IPS DF 6.9 (cell line): ENCODE measurements around the gene ASAP2.

Source experiments
- DNase-seq: peaks from one replicate; pipeline ENCODE4 v3.0.0-alpha.2; 2013; ENCODE audit warnings: low read depth, low spot score
- H3K27ac ChIP-seq: one replicate; pipeline ENCODE4 v1.5.1; 2013; ENCODE audit warnings: low read length, control low read depth
- H3K27me3 ChIP-seq: 2 replicates; pipeline ENCODE4 v1.6.1; 2013; ENCODE audit warnings: mild to moderate bottlenecking, low read length; ENCODE audit not compliant: control insufficient read depth, insufficient read depth
- H3K36me3 ChIP-seq: 2 replicates; pipeline ENCODE4 v1.6.1; 2013; ENCODE audit warnings: low read length; ENCODE audit not compliant: control insufficient read depth, insufficient read depth
- H3K4me1 ChIP-seq: 2 replicates; pipeline ENCODE4 v1.6.1; 2013; ENCODE audit warnings: low read length; ENCODE audit not compliant: control insufficient read depth, insufficient read depth
- H3K4me3 ChIP-seq: 2 replicates; pipeline ENCODE4 v1.5.1; 2013; ENCODE audit warnings: mild to moderate bottlenecking, low read length
- H3K9me3 ChIP-seq: 2 replicates; pipeline ENCODE4 v1.6.1; 2013; ENCODE audit warnings: low read length, inconsistent platforms; ENCODE audit not compliant: control insufficient read depth, insufficient read depth
- WGBS: extraction: QIAGEN DNeasy Blood & Tissue Kit; methylation state at CpG from one replicate; pipeline ENCODE4 v1.1.7; 2013; ENCODE audit warnings: mixed read lengths, missing lambda C conversion rate; ENCODE audit not compliant: insufficient read length, insufficient coverage; 5-methylcytosine and 5-hydroxymethylcytosine counted together

Gene ASAP2

DNA sequence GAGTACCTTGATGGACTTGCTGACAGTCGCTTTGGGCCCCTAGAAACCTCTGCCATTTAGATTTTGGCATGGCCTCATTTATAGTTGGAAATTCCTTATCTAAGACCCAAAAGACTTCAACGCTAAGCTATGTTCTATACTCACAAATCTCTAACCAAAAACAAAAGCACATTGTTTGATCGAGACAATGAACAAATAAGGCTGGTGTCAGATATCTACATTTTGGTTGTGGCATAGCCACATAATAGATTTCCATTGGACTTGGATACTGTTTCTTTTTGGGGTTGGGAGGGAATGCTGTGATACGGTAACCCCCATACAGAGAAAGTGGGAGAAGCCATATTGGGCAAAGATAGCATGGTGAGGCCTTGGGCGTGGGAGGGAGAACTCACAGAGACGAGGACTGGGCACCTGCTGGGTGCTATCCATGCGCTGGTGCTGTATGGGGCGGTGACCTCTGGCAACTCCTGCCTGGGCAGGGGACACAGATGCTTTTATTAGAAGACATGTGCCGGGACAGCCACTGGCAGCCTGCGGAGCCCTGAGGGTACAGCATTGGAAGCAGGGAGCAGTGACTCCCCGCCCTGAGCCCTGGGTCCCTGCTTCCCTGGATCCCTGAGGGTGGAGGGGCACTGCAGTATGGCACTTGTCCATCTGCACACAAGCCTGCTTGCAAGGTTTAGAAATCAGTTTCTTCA is 97.1 kb downstream of the ASAP2 start:
- Histone ChIP-seq H3K4me3 (no peak overlapping the region), H3K27ac (no peak overlapping the region), H3K4me1 (0 out of 2 replicates have a peak, but pooled peaks cover 3% of the 10 kb centered on the region), H3K27me3 (no peaks in the 10 kb centered on the region), H3K9me3 (no peaks in the 10 kb centered on the region), H3K36me3 (no peaks in the 10 kb centered on the region)
- no peak for DNase-seq
- no CpG with 5 or more reads among the region's 11 CpGs for WGBS

DNA sequence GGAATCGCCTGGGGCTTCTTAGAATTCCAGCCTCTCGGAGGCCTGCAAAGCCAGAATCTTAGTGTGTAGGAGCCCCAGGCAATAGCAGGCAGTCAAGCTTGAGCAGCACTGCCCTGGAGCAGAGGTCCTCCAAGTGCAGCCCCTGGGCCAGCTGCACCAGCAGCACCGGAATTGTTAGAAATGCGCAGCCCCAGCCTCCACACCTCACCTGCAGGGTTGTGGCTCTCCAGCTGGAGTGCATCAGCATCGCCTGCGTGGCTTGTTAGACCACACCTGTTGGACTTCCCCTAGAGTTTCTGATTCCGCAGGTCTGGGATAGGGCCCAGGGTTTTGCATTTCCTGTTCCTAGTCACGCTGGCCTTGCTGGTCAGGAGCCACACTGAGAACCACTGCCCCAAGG is 100.3 kb downstream of the ASAP2 start:
- DNase-seq: no peak
- no peaks in the 10 kb centered on the region for H3K9me3 ChIP-seq
- H3K27me3 ChIP-seq: no peaks in the 10 kb centered on the region
- no peak overlapping the region for H3K4me3 ChIP-seq
- H3K27ac ChIP-seq: no peak overlapping the region
- H3K4me1 ChIP-seq: 0 out of 2 replicates have a peak, but pooled peaks cover 3% of the 10 kb centered on the region
- H3K36me3 ChIP-seq: no peaks in the 10 kb centered on the region
- WGBS: no CpG with 5 or more reads among the region's 8 CpGs

DNA sequence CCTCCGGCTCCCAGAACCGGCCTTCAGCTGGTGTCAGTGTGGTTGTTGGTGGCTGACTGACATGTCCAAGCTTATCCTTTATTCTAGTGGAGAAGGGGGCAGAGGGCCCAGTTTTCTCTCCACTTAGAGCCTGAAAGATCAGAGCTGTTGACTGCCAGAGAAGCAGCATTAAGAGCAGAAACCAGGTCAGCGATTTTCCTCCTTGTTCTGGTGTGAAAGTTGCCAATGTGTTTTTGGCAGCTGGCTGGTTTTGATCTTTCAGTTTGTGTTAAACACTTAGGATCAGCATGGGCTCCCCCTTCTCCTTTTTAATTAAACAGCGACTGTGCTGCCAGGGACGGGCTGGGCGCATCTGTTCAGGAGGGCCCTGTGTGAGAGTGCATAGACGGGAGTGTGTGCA is 100.9 kb downstream of the ASAP2 start:
- Histone ChIP-seq H3K36me3 (no peaks in the 10 kb centered on the region), H3K9me3 (no peaks in the 10 kb centered on the region), H3K4me3 (no peak overlapping the region), H3K4me1 (0 out of 2 replicates have a peak, but pooled peaks cover 3% of the 10 kb centered on the region), H3K27me3 (no peaks in the 10 kb centered on the region), H3K27ac (no peak overlapping the region)
- DNase-seq: no peak
- WGBS: no CpG with 5 or more reads among the region's 7 CpGs

DNA sequence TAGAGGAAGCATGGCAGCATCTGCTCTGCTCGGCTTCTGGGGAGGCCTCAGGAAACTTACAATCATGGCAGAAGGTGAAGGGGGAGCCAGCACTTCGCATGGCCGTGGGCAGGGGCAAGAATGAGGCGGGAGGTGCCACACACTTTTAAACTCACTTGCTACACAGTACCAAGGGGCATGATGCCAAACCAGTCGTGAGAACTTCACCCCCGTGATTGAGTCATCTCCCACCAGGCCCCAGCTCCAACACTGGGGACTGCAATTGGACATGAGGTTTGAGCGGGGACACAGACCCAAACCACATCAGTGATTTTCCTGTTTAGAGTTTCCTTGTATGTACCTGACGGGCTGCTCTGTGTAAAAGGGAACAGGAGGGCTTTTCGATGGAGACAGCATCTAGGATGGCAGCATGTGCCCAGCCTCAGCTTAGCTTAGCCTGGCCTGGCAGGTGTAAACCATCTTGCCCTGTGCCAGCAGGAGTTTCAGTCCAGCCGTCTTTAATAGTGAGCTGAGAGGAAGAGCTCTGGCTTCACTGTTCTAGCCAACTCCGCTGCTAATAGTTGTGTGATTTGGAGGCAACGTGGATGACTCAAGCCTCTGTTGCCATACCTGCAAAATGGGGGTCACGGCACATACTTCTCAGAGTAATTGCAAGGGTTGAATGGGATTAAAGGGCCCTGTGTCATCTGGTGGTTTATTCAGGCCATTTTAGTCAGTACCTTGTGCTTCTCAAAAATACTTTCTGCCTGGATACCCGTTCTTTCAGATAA is 101.8 kb downstream of the ASAP2 start:
- Histone ChIP-seq H3K27ac (no peak overlapping the region), H3K4me3 (no peak overlapping the region), H3K36me3 (no peaks in the 10 kb centered on the region), H3K9me3 (no peaks in the 10 kb centered on the region), H3K27me3 (no peaks in the 10 kb centered on the region), H3K4me1 (0 out of 2 replicates have a peak, but pooled peaks cover 3% of the 10 kb centered on the region)
- WGBS: no CpG with 5 or more reads among the region's 14 CpGs
- no peak for DNase-seq

DNA sequence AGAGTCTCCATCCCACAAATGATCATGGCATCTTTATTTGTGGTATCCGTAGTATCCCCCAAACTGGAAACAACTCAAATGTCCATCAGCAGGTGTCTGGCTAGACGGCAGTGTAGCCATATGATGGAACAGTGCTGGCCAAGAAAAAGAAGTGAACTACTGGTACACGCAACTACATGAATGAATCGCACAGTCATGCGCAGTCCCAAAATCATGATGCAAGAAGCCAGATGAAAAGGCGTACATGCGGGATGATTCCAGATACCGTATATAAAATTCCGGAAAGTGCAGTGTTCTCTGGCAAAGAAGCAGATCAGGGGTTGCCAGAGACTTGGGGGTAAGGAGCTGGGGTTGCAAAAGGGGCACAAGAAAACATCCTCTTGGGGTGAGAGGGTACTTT is 102.5 kb downstream of the ASAP2 start:
- Histone ChIP-seq H3K27ac (no peak overlapping the region), H3K27me3 (no peaks in the 10 kb centered on the region), H3K4me3 (no peak overlapping the region), H3K4me1 (0 out of 2 replicates have a peak, but pooled peaks cover 3% of the 10 kb centered on the region), H3K36me3 (no peaks in the 10 kb centered on the region), H3K9me3 (no peaks in the 10 kb centered on the region)
- no peak for DNase-seq
- WGBS: no CpG with 5 or more reads among the region's 9 CpGs

DNA sequence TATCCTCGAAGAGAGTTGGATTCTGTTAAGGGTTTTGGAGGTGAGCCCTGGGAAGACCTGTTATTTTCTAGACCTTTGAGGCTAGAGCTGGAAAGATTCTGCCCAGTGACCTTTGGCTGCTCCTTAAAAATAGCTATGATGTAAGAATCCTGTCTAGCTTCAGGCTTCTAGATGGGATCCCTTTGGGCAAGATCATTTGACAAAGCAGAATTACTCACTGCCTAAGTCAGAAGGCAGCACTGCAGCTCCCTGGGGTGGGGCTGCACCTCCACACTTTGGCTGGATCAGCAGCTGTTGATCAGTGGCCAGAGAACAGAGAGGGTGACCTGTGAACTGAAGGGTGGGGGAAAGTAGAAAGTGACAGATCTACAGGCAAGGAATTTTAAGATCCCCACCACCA is 103.8 kb downstream of the ASAP2 start:
- no CpG with 5 or more reads among the region's 1 CpG for WGBS
- no peak for DNase-seq
- Histone ChIP-seq H3K4me1 (0 out of 2 replicates have a peak, but pooled peaks cover 3% of the 10 kb centered on the region), H3K9me3 (no peaks in the 10 kb centered on the region), H3K36me3 (no peaks in the 10 kb centered on the region), H3K4me3 (no peak overlapping the region), H3K27me3 (no peaks in the 10 kb centered on the region), H3K27ac (no peak overlapping the region)

DNA sequence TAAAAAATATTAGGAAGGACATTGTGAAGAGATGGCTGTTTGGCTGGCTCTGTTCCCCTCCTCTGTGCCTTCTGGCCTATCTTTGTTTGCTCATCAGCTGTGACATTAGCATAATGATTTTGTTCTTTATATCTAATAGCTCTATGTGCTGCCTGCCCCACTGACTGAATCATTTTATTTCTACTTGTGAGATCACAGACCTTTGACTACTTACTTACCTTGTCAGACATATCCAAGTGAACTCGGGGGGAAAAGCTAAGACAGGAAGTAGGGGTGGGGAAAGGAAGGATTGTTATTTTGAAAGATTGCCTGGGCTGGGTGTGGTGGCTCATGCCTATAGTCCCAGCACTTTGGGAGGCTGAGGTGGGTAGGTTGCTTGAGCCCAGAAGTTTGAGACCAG is 104.2 kb downstream of the ASAP2 start:
- no peaks in the 10 kb centered on the region for H3K27me3 ChIP-seq
- 0 out of 2 replicates have a peak, but pooled peaks cover 3% of the 10 kb centered on the region for H3K4me1 ChIP-seq
- no peaks in the 10 kb centered on the region for H3K9me3 ChIP-seq
- H3K4me3 ChIP-seq: no peak overlapping the region
- DNase-seq: no peak
- no CpG with 5 or more reads among the region's 1 CpG for WGBS
- H3K36me3 ChIP-seq: no peaks in the 10 kb centered on the region
- no peak overlapping the region for H3K27ac ChIP-seq

DNA sequence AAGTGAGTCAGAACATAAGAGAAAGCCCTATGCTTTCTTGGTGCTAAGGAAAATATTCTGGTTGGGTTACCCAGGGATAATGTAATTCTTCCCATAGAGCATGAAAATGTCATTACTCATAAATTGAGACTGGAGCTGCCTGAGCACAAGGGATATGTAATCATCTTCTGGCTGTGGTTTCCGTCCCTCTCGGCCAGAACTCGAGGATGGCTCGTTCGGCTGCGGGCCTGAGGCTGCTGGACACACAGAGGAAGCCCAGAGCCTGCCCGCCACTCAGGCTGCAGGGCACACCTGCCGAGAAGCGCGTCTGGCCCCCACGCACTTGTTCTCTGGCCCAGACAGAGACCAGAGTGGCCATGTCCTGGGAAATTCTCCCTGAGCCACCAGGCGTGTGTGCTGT is 104.9 kb downstream of the ASAP2 start:
- H3K4me3 ChIP-seq: no peak overlapping the region
- H3K4me1 ChIP-seq: 0 out of 2 replicates have a peak, but pooled peaks cover 3% of the 10 kb centered on the region
- WGBS: no CpG with 5 or more reads among the region's 12 CpGs
- H3K27me3 ChIP-seq: no peaks in the 10 kb centered on the region
- DNase-seq: no peak
- no peak overlapping the region for H3K27ac ChIP-seq
- H3K9me3 ChIP-seq: no peaks in the 10 kb centered on the region
- H3K36me3 ChIP-seq: no peaks in the 10 kb centered on the region

DNA sequence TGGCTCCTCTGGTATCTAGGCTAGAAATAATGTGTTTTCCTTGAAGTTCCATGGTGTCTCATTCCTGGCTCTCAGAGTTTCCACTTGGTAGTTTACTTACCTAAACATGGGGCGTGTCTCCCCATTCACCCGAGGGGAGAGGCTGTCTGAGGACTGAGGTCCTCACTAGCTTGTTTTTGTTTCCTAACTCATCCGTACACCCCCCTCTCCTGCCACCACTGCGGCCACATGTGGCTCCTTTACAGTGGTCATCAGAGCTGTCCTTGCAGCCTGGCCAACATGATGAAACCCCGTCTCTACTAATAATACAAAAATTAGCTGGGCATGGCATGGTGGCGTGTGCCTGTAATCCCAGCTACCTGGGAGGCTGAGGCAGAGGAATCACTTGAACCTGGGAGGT is 106.0 kb downstream of the ASAP2 start:
- Histone ChIP-seq H3K4me3 (no peak overlapping the region), H3K4me1 (no peaks in the 10 kb centered on the region), H3K27me3 (no peaks in the 10 kb centered on the region), H3K27ac (no peak overlapping the region), H3K9me3 (no peaks in the 10 kb centered on the region), H3K36me3 (no peaks in the 10 kb centered on the region)
- no CpG with 5 or more reads among the region's 6 CpGs for WGBS
- no peak for DNase-seq

DNA sequence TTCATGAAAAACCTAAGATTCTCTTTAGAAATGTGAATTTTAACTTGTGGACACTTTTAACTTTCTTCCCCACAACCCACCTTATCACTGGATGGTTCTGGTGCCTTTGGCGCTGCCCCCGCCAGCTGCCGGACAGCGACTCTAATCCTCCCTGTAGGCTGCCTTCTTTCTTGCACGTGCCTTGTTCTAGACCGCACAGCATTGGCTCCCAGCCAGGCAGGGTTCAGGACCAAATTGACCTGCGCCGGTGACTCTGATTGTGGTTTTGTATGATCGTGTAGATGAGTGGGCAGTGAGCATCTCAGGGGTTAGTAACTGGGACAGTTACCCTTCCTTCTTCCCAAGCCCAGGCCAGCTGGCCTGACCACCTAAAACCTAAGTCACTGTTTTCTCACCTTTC is 106.8 kb downstream of the ASAP2 start:
- no peaks in the 10 kb centered on the region for H3K4me1 ChIP-seq
- DNase-seq: no peak

More for the DNA sequence above, 106.8 kb downstream of the ASAP2 start:
- Histone ChIP-seq H3K27ac (no peak overlapping the region), H3K4me3 (no peak overlapping the region), H3K9me3 (no peaks in the 10 kb centered on the region), H3K36me3 (no peaks in the 10 kb centered on the region), H3K27me3 (no peaks in the 10 kb centered on the region)
- WGBS: no CpG with 5 or more reads among the region's 9 CpGs
